Fibroblast of lung (primary cell): ENCODE measurements around the gene SH3YL1.

Source experiments
- CTCF ChIP-seq, 2 donors: IDR thresholded peaks in 1 of 2; conservative IDR thresholded peaks in 1 of 2; 1 replicate in 1 of 2; 2 replicates in 1 of 2; pipeline ENCODE4 v1.5.1; 2011 to 2012; ENCODE audit warnings: low read length in 2 of 2, control low read depth in 1 of 2, inconsistent platforms in 1 of 2, low read depth in 1 of 2, mild to moderate bottlenecking in 1 of 2
- EZH2 ChIP-seq: IDR thresholded peaks from 2 replicates; pipeline ENCODE4 v1.5.1; 2012; ENCODE audit warnings: low read length, control low read depth, mild to moderate bottlenecking; ENCODE audit errors: missing control alignments

GRCh38 chr2:263774-264492 lies at the start of gene SH3YL1:
- TF ChIP-seq CTCF (conservative IDR thresholded peaks at IDR 0.05 in 1 of 2, IDR thresholded peaks at IDR 0.05 in 1 of 2; ENCODE audit: low read depth in 1 of 2, low read length in 2 of 2) (no peak), EZH2 (no peak)
